Testis (tissue), 3 donors: ENCODE results near the gene GYS1. TPM values are rescaled to one million over a fixed set of nuclear protein-coding genes. Genes with fewer than 3 reads are reported as not detected.
"Not testable (repeated sequence)": the region's sequence is repeated elsewhere in the genome, so short reads cannot be mapped to it uniquely, and the experiment has no call there.

Source experiments
- DNase-seq: peaks from one replicate; pipeline ENCODE4 v3.0.0-alpha.2; 2019
- H3K27ac ChIP-seq, 2 donors: fragments of 200-600 bp; sonication (generic); one replicate each; pipeline ENCODE4 v1.5.1; 2019
- H3K27me3 ChIP-seq: fragments of 200-600 bp; sonication (generic); one replicate; pipeline ENCODE4 v1.5.1; 2019
- H3K36me3 ChIP-seq: fragments of 200-600 bp; sonication (generic); one replicate; pipeline ENCODE4 v1.5.1; 2017; ENCODE audit warnings: low read depth; ENCODE audit errors: missing control alignments
- H3K4me1 ChIP-seq: fragments of 200-600 bp; sonication (generic); one replicate; pipeline ENCODE4 v1.5.1; 2019
- H3K4me3 ChIP-seq, 2 donors: fragments of 200-600 bp; sonication (generic); one replicate each; pipeline ENCODE4 v1.5.1; 2017 to 2019
- H3K9me3 ChIP-seq: fragments of 200-600 bp; sonication (generic); one replicate; pipeline ENCODE4 v1.5.1; 2017
- POLR2A ChIP-seq: fragments of 450-650 bp; IDR thresholded peaks from one replicate; pipeline ENCODE4 v1.6.1; 2017; ENCODE audit warnings: antibody characterized with exemption, mild to moderate bottlenecking, moderate library complexity
- WGBS, 2 donors: methylation state at CpG; one replicate each; pipeline ENCODE4 v1.1.5; 2018; 5-methylcytosine and 5-hydroxymethylcytosine counted together
- intact Hi-C: fragments of 100-400 bp; cut with DNase I; formaldehyde crosslinking; loops from one replicate; pipeline ENCODE4 v1.15.1; 2023; ENCODE audit warnings: low total_unique reads
- microRNA-seq, 2 donors: library from miRNA; unstranded; fragments of <30 nt; microRNA quantifications; one replicate each; pipeline ENCODE4, GENCODE V29; 2016; ENCODE audit warnings: borderline number of aligned reads in 2 of 2, borderline replicate concordance in 1 of 2
- polyA plus RNA-seq: library from polyadenylated mRNA; stranded (reverse); fragments of 350-450 nt; fragmentation: Illumina TruSeq; extraction: RNeasy Lipid Tissue Mini Kit (QIAGEN cat#74804); gene quantifications from one replicate; pipeline ENCODE4 v1.2.3, GENCODE V29; 2014; ENCODE audit warnings: low read depth, low replicate concordance; ENCODE audit not compliant: insufficient read depth
- small RNA-seq, 2 donors: library from RNA; depleted of rRNA; stranded (forward); fragments of <200 nt; gene quantifications; one replicate each; pipeline ENCODE3, GENCODE V24; 2016
- total RNA-seq, 2 donors: library from RNA; depleted of rRNA; stranded (reverse); fragments of >200 nt; gene quantifications; one replicate each; pipeline ENCODE4 v1.2.3, GENCODE V29; 2016
- TF ChIP-seq, protein P1 (sequence below), 3 experiments: fragments of 450-650 bp in 2 of 3; fragments of 200-600 bp in 1 of 3; sonication (generic) in 1 of 3; IDR thresholded peaks; one replicate each; pipeline ENCODE4 v1.5.1; 2016 to 2019; ENCODE audit warnings: antibody characterized with exemption in 3 of 3, mild to moderate bottlenecking in 2 of 3, moderate library complexity in 1 of 3

GYS1 gene
- total and polyA plus RNA-seq, 3 donors from 2014 or later, result 13.8 to 23.6 (median 21.1) TPM

DNA sequence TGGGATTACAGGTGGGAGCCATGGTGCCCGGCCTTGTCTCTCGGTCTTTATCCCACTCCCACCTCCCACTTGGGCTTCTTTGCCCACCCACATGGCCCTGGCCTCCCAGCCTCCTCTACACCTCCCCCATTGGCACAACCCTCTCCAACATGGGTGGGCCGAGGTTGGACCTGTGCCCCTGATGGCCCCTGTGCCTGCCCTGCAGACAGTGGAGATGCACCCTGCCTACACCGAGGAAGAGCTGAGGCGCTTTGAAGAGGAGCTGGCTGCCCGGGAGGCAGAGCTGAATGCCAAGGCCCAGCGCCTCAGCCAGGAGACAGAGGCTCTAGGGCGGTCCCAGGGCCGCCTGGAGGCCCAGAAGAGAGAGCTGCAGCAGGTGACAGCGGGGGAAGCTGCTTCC, 72.2 kb downstream of the GYS1 start:
- Histone ChIP-seq H3K27me3 (no peaks in the 10 kb centered on the region), H3K27ac (no peak overlapping the region), H3K9me3 (no peaks in the 10 kb centered on the region), H3K4me1 (no peaks in the 10 kb centered on the region), H3K36me3 (no peaks in the 10 kb centered on the region), H3K4me3 (no peak overlapping the region)
- DNase-seq, result no peak
- WGBS, 2 donors, result 85% methylated on average over 9 to 10 of the region's 10 CpGs
- intact Hi-C loops, result no loop called here
- TF ChIP-seq, protein P1, sequence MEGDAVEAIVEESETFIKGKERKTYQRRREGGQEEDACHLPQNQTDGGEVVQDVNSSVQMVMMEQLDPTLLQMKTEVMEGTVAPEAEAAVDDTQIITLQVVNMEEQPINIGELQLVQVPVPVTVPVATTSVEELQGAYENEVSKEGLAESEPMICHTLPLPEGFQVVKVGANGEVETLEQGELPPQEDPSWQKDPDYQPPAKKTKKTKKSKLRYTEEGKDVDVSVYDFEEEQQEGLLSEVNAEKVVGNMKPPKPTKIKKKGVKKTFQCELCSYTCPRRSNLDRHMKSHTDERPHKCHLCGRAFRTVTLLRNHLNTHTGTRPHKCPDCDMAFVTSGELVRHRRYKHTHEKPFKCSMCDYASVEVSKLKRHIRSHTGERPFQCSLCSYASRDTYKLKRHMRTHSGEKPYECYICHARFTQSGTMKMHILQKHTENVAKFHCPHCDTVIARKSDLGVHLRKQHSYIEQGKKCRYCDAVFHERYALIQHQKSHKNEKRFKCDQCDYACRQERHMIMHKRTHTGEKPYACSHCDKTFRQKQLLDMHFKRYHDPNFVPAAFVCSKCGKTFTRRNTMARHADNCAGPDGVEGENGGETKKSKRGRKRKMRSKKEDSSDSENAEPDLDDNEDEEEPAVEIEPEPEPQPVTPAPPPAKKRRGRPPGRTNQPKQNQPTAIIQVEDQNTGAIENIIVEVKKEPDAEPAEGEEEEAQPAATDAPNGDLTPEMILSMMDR (IDR thresholded peaks at IDR 0.05), result no peak
- no peak for TF ChIP-seq POLR2A

DNA sequence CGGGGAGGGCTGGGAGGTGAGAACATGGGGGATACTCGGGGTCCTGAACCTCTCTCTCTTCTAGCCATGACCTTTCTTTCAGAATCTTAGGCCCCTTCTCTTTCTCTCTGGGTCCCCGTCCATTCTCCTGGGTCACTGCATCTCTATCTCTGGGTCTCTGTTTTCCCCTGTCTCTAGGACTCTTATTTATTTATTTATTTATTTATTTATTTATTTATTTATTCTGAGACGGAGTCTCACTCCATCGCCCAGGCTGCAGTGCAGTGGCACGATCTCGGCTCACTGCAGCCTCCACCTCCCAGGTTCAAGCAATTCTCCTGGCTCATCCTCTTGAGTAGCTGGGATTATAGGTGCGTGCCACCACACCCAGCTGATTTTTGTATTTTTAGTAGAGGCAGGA, 73.8 kb downstream of the GYS1 start:
- peak overlapping the region; percentile 4 to 7 for H3K4me3 ChIP-seq

DNA sequence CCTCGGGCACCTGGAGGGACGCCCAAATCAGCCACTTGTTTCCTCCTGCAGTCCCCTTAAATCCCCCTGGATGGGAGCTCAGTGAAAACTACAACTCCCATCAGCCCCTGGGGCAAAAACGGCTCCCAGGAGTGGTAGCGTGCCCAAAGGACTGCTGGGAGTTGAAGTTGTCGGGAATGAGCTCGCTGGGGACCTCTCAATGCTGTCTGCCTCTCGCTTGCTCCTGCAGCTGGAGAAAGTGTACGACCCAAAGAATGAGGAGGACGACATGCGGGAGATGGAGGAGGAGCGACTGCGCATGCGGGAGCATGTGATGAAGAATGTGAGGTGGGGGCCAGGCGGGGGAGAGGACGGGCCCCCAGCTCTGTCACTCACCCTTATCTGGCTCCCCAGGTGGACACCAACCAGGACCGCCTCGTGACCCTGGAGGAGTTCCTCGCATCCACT, 74.3 kb downstream of the GYS1 start:
- H3K9me3 ChIP-seq, result no peaks in the 10 kb centered on the region
- no peak for TF ChIP-seq POLR2A
- TF ChIP-seq, protein P1 (IDR thresholded peaks at IDR 0.05), result no peak
- peak overlapping the region; percentile 4 to 7 for H3K4me3 ChIP-seq
- DNase-seq, result peak; percentile 75
- H3K27ac ChIP-seq, result no peak overlapping the region
- H3K4me1 ChIP-seq, result no peaks in the 10 kb centered on the region
- intact Hi-C loops, result no loop called here
- no peaks in the 10 kb centered on the region for H3K27me3 ChIP-seq
- no peaks in the 10 kb centered on the region for H3K36me3 ChIP-seq
- WGBS, 2 donors, result 64 to 78% methylated on average over 16 to 18 of the region's 18 CpGs

More for the DNA sequence above, 73.8 kb downstream of the GYS1 start:
- intact Hi-C loops, H3K27me3 ChIP-seq, H3K27ac ChIP-seq, H3K9me3 ChIP-seq, DNase-seq, H3K36me3 ChIP-seq, H3K4me1 ChIP-seq: not testable (repeated sequence)
- WGBS, 2 donors, result 60 to 80% methylated on average over 7 to 8 of the region's 8 CpGs

Small RNA genes lying within 50 kb of the gene (microRNA-seq; reads per million reads assigned to microRNA genes)
- gene MIR6798, result 0 to 2.1 reads per million in 2 donors

Small RNA genes lying within 50 kb of the gene (small RNA-seq; reads per million reads assigned to genes)
- gene AC026803.1 (0 reads per million in 2 donors), gene MIR6798 (0 to 0.19 reads per million in 2 donors)

Other genes with a start within 250 kb of the GYS1 start
- gene IZUMO1, start 246.4 kb downstream of the GYS1 start, total RNA-seq, result 10 to 100 TPM; 10.5 to 28.9 TPM
- 32.8 TPM for gene IZUMO1, start 246.4 kb downstream of the GYS1 start, polyA plus RNA-seq
- 1 to 10 TPM; 2.0 to 3.6 TPM for gene FUT1, start 240.7 kb downstream of the GYS1 start, total RNA-seq
- gene FUT1, start 240.7 kb downstream of the GYS1 start, polyA plus RNA-seq, result 5.1 TPM
- gene FGF21, start 237.8 kb downstream of the GYS1 start, total RNA-seq, result not detected
- gene FGF21, start 237.8 kb downstream of the GYS1 start, polyA plus RNA-seq, result not detected
- gene BCAT2, start 182.3 kb downstream of the GYS1 start, total RNA-seq, result 10 to 100 TPM; 58.5 to 67.4 TPM
- gene BCAT2, start 182.3 kb downstream of the GYS1 start, polyA plus RNA-seq, result 38.0 TPM
- 10 to 100 TPM in 1 of 2 donors, 1 to 10 TPM in 1; 5.6 to 11.9 TPM for gene HSD17B14, start 156.8 kb downstream of the GYS1 start, total RNA-seq
- 8.8 TPM for gene HSD17B14, start 156.8 kb downstream of the GYS1 start, polyA plus RNA-seq
- gene PLEKHA4, start 124.7 kb downstream of the GYS1 start, total RNA-seq, result 10 to 100 TPM; 12.8 to 22.3 TPM
- 19.9 TPM for gene PLEKHA4, start 124.7 kb downstream of the GYS1 start, polyA plus RNA-seq
- gene PPP1R15A, start 120.9 kb downstream of the GYS1 start, total RNA-seq, result 10 to 100 TPM; 37.2 to 40.9 TPM
- 48.3 TPM for gene PPP1R15A, start 120.9 kb downstream of the GYS1 start, polyA plus RNA-seq
- 10 to 100 TPM; 24.5 to 55.2 TPM for gene TULP2, start 94.6 kb downstream of the GYS1 start, total RNA-seq
- gene TULP2, start 94.6 kb downstream of the GYS1 start, polyA plus RNA-seq, result 72.6 TPM
- gene NUCB1, start 93.0 kb downstream of the GYS1 start, total RNA-seq, result 100 to 1,000 TPM; 139 to 208 TPM
- 136 TPM for gene NUCB1, start 93.0 kb downstream of the GYS1 start, polyA plus RNA-seq
- 1 to 10 TPM; 2.3 to 2.4 TPM for gene DHDH, start 59.6 kb downstream of the GYS1 start, total RNA-seq
- gene DHDH, start 59.6 kb downstream of the GYS1 start, polyA plus RNA-seq, result 3.1 TPM
- gene BAX, start 38.4 kb downstream of the GYS1 start, total RNA-seq, result 10 to 100 TPM; 50.1 to 52.1 TPM
- gene BAX, start 38.4 kb downstream of the GYS1 start, polyA plus RNA-seq, result 48.7 TPM
- 100 to 1,000 TPM; 746 to 935 TPM for gene FTL, start 28.0 kb downstream of the GYS1 start, total RNA-seq
- 1,424 TPM for gene FTL, start 28.0 kb downstream of the GYS1 start, polyA plus RNA-seq
- 100 to 1,000 TPM; 299 to 395 TPM for gene RUVBL2, start 578 bp upstream of the GYS1 start, total RNA-seq
- gene RUVBL2, start 578 bp upstream of the GYS1 start, polyA plus RNA-seq, result 528 TPM
- 10 to 100 TPM in 1 of 2 donors, 1 to 10 TPM in 1; 5.5 to 13.9 TPM for gene LHB, start 23.8 kb upstream of the GYS1 start, total RNA-seq
- gene LHB, start 23.8 kb upstream of the GYS1 start, polyA plus RNA-seq, result 4.4 TPM
- not detected for gene CGB3, start 31.0 kb upstream of the GYS1 start, total RNA-seq
- gene CGB3, start 31.0 kb upstream of the GYS1 start, polyA plus RNA-seq, result not detected
- gene CGB2, start 38.6 kb upstream of the GYS1 start, total RNA-seq, result 1 to 10 TPM in 1 of 2 donors, under 1 TPM in 1; 0.99 to 3.6 TPM
- gene CGB2, start 38.6 kb upstream of the GYS1 start, polyA plus RNA-seq, result 2.5 TPM
- gene CGB1, start 43.6 kb upstream of the GYS1 start, total RNA-seq, result 1 to 10 TPM; 2.3 to 2.9 TPM
- not detected for gene CGB1, start 43.6 kb upstream of the GYS1 start, polyA plus RNA-seq
- 1 to 10 TPM in 1 of 2 donors, not detected in 1; 2.4 TPM for gene CGB5, start 50.5 kb upstream of the GYS1 start, total RNA-seq
- gene CGB5, start 50.5 kb upstream of the GYS1 start, polyA plus RNA-seq, result not detected
- gene CGB8, start 55.8 kb upstream of the GYS1 start, total RNA-seq, result under 1 TPM in 1 of 2 donors, not detected in 1; 0.43 TPM
- gene CGB8, start 55.8 kb upstream of the GYS1 start, polyA plus RNA-seq, result not detected
- gene CGB7, start 64.4 kb upstream of the GYS1 start, total RNA-seq, result 1 to 10 TPM; 3.0 to 3.8 TPM
- gene CGB7, start 64.4 kb upstream of the GYS1 start, polyA plus RNA-seq, result 1.7 TPM
- under 1 TPM; 0.31 to 0.55 TPM for gene NTF4, start 71.5 kb upstream of the GYS1 start, total RNA-seq
- 0.49 TPM for gene NTF4, start 71.5 kb upstream of the GYS1 start, polyA plus RNA-seq
- under 1 TPM; 0.25 to 0.39 TPM for gene KCNA7, start 79.4 kb upstream of the GYS1 start, total RNA-seq
- 0.16 TPM for gene KCNA7, start 79.4 kb upstream of the GYS1 start, polyA plus RNA-seq
- 100 to 1,000 TPM; 422 to 484 TPM for gene SNRNP70, start 92.1 kb upstream of the GYS1 start, total RNA-seq
- gene SNRNP70, start 92.1 kb upstream of the GYS1 start, polyA plus RNA-seq, result 184 TPM
- gene LIN7B, start 121.1 kb upstream of the GYS1 start, total RNA-seq, result 10 to 100 TPM; 57.6 to 66.2 TPM
- 22.4 TPM for gene LIN7B, start 121.1 kb upstream of the GYS1 start, polyA plus RNA-seq
- 1 to 10 TPM; 4.0 to 8.5 TPM for gene C19orf73, start 125.8 kb upstream of the GYS1 start, total RNA-seq
- 1.5 TPM for gene C19orf73, start 125.8 kb upstream of the GYS1 start, polyA plus RNA-seq
- 10 to 100 TPM in 1 of 2 donors, 1 to 10 TPM in 1; 9.2 to 13.1 TPM for gene PPFIA3, start 126.2 kb upstream of the GYS1 start, total RNA-seq
- 8.8 TPM for gene PPFIA3, start 126.2 kb upstream of the GYS1 start, polyA plus RNA-seq
- 1 to 10 TPM; 1.8 to 5.4 TPM for gene HRC, start 162.1 kb upstream of the GYS1 start, total RNA-seq
- 4.1 TPM for gene HRC, start 162.1 kb upstream of the GYS1 start, polyA plus RNA-seq
- gene TRPM4, start 164.5 kb upstream of the GYS1 start, total RNA-seq, result 10 to 100 TPM; 30.5 to 45.7 TPM
- gene TRPM4, start 164.5 kb upstream of the GYS1 start, polyA plus RNA-seq, result 16.0 TPM